Liver (tissue), 9 donors: ENCODE measurements around the gene ZNF717. TPM values are rescaled to one million over a fixed set of nuclear protein-coding genes. Genes with fewer than 3 reads are reported as not detected.
A peak's percentile ranks its signal among the peaks of the same experiment; 100 is the strongest.

Experiments
- DNase-seq: peaks from one replicate; pipeline ENCODE4 v3.0.0-alpha.2; 2017; ENCODE audit warnings: low spot score
- H3K27ac ChIP-seq, 2 donors: one replicate each; pipeline ENCODE4 v1.7.0; 2013; ENCODE audit warnings: inconsistent platforms in 2 of 2, low read length in 2 of 2, control low read depth in 1 of 2, low read depth in 1 of 2, mild to moderate bottlenecking in 1 of 2
- H3K27me3 ChIP-seq, 4 donors: one replicate each; pipeline versions ENCODE4 v1.6.1 to v1.7.0; 2013; ENCODE audit warnings: low read length in 3 of 4, inconsistent platforms in 1 of 4, mild to moderate bottlenecking in 1 of 4, moderate library complexity in 1 of 4; ENCODE audit not compliant: control insufficient read depth in 4 of 4, insufficient read depth in 4 of 4
- H3K36me3 ChIP-seq, 4 donors: one replicate each; pipeline versions ENCODE4 v1.6.1 to v1.7.0; 2013; ENCODE audit warnings: low read length in 3 of 4, mild to moderate bottlenecking in 3 of 4, low read depth in 1 of 4, moderate library complexity in 1 of 4; ENCODE audit not compliant: control insufficient read depth in 4 of 4, insufficient read depth in 3 of 4
- H3K4me1 ChIP-seq, 4 donors: one replicate each; pipeline versions ENCODE4 v1.6.1 to v1.7.0; 2013; ENCODE audit warnings: low read length in 3 of 4, mild to moderate bottlenecking in 3 of 4, moderate library complexity in 1 of 4; ENCODE audit not compliant: control insufficient read depth in 4 of 4, insufficient read depth in 4 of 4
- H3K4me3 ChIP-seq, 3 donors: one replicate each; pipeline versions ENCODE4 v1.6.1 to v1.7.0; 2013; ENCODE audit warnings: low read length in 3 of 3, control low read depth in 1 of 3, low read depth in 1 of 3, mild to moderate bottlenecking in 1 of 3
- H3K9ac ChIP-seq, 2 donors: one replicate each; pipeline ENCODE4 v1.7.0; 2013; ENCODE audit warnings: low read length in 2 of 2, mild to moderate bottlenecking in 2 of 2, moderate library complexity in 2 of 2, control low read depth in 1 of 2, low read depth in 1 of 2
- H3K9me3 ChIP-seq, 4 donors: one replicate each; pipeline versions ENCODE4 v1.6.1 to v1.7.0; 2013; ENCODE audit warnings: low read length in 3 of 4; ENCODE audit not compliant: control insufficient read depth in 4 of 4
- EGR1 ChIP-seq, 2 donors: IDR thresholded peaks; 2 replicates each; pipeline ENCODE4 v1.6.1; 2016 to 2018; ENCODE audit warnings: antibody characterized with exemption in 2 of 2, low read depth in 2 of 2
- FOXA1 ChIP-seq: IDR thresholded peaks from 2 replicates; pipeline ENCODE4 v1.6.1; 2016; ENCODE audit warnings: antibody characterized with exemption
- FOXA2 ChIP-seq: IDR thresholded peaks from 2 replicates; pipeline ENCODE4 v1.6.1; 2016; ENCODE audit warnings: antibody characterized with exemption
- GABPA ChIP-seq, 2 donors: IDR thresholded peaks in 1 of 2; conservative IDR thresholded peaks in 1 of 2; 2 replicates each; pipeline ENCODE4 v1.6.1; 2016; ENCODE audit warnings: antibody characterized with exemption in 2 of 2, mild to moderate bottlenecking in 1 of 2, moderate library complexity in 1 of 2
- HNF4A ChIP-seq, 2 donors: conservative IDR thresholded peaks; 2 replicates each; pipeline ENCODE4 v1.6.1; 2016; ENCODE audit warnings: antibody characterized with exemption in 2 of 2, mild to moderate bottlenecking in 2 of 2
- HNF4G ChIP-seq: IDR thresholded peaks from 2 replicates; pipeline ENCODE4 v1.6.1; 2016; ENCODE audit warnings: antibody characterized with exemption
- NR2F2 ChIP-seq: IDR thresholded peaks from 2 replicates; pipeline ENCODE4 v1.6.1; 2016; ENCODE audit warnings: antibody characterized with exemption
- RAD21 ChIP-seq, 2 donors: IDR thresholded peaks; 2 replicates each; pipeline ENCODE4 v1.6.1; 2016; ENCODE audit warnings: antibody characterized with exemption in 2 of 2, mild to moderate bottlenecking in 2 of 2
- RXRA ChIP-seq, 2 donors: IDR thresholded peaks; 2 replicates each; pipeline ENCODE4 v1.6.1; 2017 to 2018; ENCODE audit warnings: antibody characterized with exemption in 2 of 2, mild to moderate bottlenecking in 1 of 2
- SP1 ChIP-seq: IDR thresholded peaks from 2 replicates; pipeline ENCODE4 v1.6.1; 2018; ENCODE audit warnings: antibody characterized with exemption, mild to moderate bottlenecking
- TAF1 ChIP-seq: conservative IDR thresholded peaks from 2 replicates; pipeline ENCODE4 v1.6.1; 2016; ENCODE audit warnings: antibody characterized with exemption, mild to moderate bottlenecking
- YY1 ChIP-seq: IDR thresholded peaks from 2 replicates; pipeline ENCODE4 v1.6.1; 2016; ENCODE audit warnings: antibody characterized with exemption, mild to moderate bottlenecking
- WGBS: extraction: QIAGEN DNeasy Blood & Tissue Kit; methylation state at CpG from one replicate; pipeline ENCODE4 v1.1.7; 2013; 5-methylcytosine and 5-hydroxymethylcytosine counted together
- polyA plus RNA-seq, 2 donors: library from polyadenylated mRNA; stranded (reverse) in 1 of 2; unstranded in 1 of 2; fragments of 200-250 nt in 1 of 2; fragments of >200 nt in 1 of 2; fragmentation: Nextera tagmentation in 1 of 2; extraction: Ambion mirVana in 1 of 2; gene quantifications; one replicate each; pipeline versions ENCODE4 v1.2.1 to v1.2.3, GENCODE V29; 2013 to 2015
- total RNA-seq, 2 donors: library from RNA; depleted of rRNA; stranded (reverse); fragments of >200 nt; gene quantifications; one replicate each; pipeline ENCODE4 v1.2.3, GENCODE V29; 2014
- TF ChIP-seq, protein P1 (sequence below): IDR thresholded peaks from 2 replicates; pipeline ENCODE4 v1.6.1; 2016; ENCODE audit warnings: antibody characterized with exemption, mild to moderate bottlenecking
- TF ChIP-seq, protein P2 (sequence below): fragments of 150-350 bp; IDR thresholded peaks from 2 replicates; pipeline ENCODE4 v1.5.1; 2017; ENCODE audit warnings: improper control_type of control experiment, low read depth, low read length; ENCODE audit not compliant: missing input control
- TF ChIP-seq, protein P3 (sequence below): IDR thresholded peaks from 2 replicates; pipeline ENCODE4 v1.6.1; 2016; ENCODE audit warnings: antibody characterized with exemption
- TF ChIP-seq, protein P4 (sequence below): IDR thresholded peaks from 2 replicates; pipeline ENCODE4 v1.6.1; 2016; ENCODE audit warnings: antibody characterized with exemption
- donor health status: healthy.
- donor health status: healthy.
- donor health status: healthy.
- donor health status: healthy.
- donor health status: healthy.

ZNF717 gene
- total and polyA plus RNA-seq, 4 donors = 2.0 to 7.7 (median 6.6) TPM

DNA sequence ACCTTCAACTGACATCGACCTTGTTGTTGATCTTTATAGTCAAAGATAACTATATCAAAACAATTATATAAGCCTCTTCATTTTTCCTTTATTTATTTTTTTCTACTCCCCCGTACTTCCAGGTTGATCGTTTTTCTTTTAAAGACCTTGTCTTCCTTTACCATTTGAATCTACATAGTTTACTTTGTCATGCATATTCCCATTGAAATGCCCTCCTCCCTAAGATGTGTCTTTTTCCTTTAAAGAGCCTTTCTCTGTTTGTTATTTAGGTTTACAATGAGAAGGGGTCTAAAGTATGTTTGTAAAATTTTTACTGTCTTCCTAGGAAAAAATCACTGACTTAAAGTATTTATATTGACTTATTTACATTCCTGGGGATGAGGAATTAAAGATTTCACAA, 29.4 kb upstream of the ZNF717 start:
- H3K36me3 ChIP-seq = no peaks in the 10 kb centered on the region
- WGBS = 43% methylated on average over 3 of the region's 3 CpGs
- no peaks in the 10 kb centered on the region for H3K9me3 ChIP-seq
- no peak for DNase-seq
- H3K9ac ChIP-seq = no peak overlapping the region
- H3K27me3 ChIP-seq = no peaks in the 10 kb centered on the region
- no peak overlapping the region for H3K27ac ChIP-seq
- no peak overlapping the region for H3K4me3 ChIP-seq
- TF ChIP-seq HNF4G = no peak
- TF ChIP-seq TAF1 = no peak
- TF ChIP-seq FOXA2 = no peak
- no peak for TF ChIP-seq FOXA1
- no peak for TF ChIP-seq RAD21 (IDR thresholded peaks at IDR 0.05)
- TF ChIP-seq NR2F2 = no peak
- TF ChIP-seq, protein P1, sequence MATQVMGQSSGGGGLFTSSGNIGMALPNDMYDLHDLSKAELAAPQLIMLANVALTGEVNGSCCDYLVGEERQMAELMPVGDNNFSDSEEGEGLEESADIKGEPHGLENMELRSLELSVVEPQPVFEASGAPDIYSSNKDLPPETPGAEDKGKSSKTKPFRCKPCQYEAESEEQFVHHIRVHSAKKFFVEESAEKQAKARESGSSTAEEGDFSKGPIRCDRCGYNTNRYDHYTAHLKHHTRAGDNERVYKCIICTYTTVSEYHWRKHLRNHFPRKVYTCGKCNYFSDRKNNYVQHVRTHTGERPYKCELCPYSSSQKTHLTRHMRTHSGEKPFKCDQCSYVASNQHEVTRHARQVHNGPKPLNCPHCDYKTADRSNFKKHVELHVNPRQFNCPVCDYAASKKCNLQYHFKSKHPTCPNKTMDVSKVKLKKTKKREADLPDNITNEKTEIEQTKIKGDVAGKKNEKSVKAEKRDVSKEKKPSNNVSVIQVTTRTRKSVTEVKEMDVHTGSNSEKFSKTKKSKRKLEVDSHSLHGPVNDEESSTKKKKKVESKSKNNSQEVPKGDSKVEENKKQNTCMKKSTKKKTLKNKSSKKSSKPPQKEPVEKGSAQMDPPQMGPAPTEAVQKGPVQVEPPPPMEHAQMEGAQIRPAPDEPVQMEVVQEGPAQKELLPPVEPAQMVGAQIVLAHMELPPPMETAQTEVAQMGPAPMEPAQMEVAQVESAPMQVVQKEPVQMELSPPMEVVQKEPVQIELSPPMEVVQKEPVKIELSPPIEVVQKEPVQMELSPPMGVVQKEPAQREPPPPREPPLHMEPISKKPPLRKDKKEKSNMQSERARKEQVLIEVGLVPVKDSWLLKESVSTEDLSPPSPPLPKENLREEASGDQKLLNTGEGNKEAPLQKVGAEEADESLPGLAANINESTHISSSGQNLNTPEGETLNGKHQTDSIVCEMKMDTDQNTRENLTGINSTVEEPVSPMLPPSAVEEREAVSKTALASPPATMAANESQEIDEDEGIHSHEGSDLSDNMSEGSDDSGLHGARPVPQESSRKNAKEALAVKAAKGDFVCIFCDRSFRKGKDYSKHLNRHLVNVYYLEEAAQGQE = no peak
- TF ChIP-seq, protein P2, sequence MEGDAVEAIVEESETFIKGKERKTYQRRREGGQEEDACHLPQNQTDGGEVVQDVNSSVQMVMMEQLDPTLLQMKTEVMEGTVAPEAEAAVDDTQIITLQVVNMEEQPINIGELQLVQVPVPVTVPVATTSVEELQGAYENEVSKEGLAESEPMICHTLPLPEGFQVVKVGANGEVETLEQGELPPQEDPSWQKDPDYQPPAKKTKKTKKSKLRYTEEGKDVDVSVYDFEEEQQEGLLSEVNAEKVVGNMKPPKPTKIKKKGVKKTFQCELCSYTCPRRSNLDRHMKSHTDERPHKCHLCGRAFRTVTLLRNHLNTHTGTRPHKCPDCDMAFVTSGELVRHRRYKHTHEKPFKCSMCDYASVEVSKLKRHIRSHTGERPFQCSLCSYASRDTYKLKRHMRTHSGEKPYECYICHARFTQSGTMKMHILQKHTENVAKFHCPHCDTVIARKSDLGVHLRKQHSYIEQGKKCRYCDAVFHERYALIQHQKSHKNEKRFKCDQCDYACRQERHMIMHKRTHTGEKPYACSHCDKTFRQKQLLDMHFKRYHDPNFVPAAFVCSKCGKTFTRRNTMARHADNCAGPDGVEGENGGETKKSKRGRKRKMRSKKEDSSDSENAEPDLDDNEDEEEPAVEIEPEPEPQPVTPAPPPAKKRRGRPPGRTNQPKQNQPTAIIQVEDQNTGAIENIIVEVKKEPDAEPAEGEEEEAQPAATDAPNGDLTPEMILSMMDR = no peak
- TF ChIP-seq RXRA (IDR thresholded peaks at IDR 0.05) = no peak
- TF ChIP-seq HNF4A (conservative IDR thresholded peaks at IDR 0.05) = no peak
- TF ChIP-seq, protein P3, sequence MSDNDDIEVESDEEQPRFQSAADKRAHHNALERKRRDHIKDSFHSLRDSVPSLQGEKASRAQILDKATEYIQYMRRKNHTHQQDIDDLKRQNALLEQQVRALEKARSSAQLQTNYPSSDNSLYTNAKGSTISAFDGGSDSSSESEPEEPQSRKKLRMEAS = no peak
- no peak for TF ChIP-seq YY1
- TF ChIP-seq, protein P4, sequence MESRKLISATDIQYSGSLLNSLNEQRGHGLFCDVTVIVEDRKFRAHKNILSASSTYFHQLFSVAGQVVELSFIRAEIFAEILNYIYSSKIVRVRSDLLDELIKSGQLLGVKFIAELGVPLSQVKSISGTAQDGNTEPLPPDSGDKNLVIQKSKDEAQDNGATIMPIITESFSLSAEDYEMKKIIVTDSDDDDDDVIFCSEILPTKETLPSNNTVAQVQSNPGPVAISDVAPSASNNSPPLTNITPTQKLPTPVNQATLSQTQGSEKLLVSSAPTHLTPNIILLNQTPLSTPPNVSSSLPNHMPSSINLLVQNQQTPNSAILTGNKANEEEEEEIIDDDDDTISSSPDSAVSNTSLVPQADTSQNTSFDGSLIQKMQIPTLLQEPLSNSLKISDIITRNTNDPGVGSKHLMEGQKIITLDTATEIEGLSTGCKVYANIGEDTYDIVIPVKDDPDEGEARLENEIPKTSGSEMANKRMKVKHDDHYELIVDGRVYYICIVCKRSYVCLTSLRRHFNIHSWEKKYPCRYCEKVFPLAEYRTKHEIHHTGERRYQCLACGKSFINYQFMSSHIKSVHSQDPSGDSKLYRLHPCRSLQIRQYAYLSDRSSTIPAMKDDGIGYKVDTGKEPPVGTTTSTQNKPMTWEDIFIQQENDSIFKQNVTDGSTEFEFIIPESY = no peak
- no peak for TF ChIP-seq EGR1 (IDR thresholded peaks at IDR 0.05; ENCODE audit: low read depth in 2 of 2)
- TF ChIP-seq GABPA (IDR thresholded peaks at IDR 0.05 in 1 of 2, conservative IDR thresholded peaks at IDR 0.05 in 1 of 2) = no peak
- no peak for TF ChIP-seq SP1
- no peaks in the 10 kb centered on the region for H3K4me1 ChIP-seq

DNA sequence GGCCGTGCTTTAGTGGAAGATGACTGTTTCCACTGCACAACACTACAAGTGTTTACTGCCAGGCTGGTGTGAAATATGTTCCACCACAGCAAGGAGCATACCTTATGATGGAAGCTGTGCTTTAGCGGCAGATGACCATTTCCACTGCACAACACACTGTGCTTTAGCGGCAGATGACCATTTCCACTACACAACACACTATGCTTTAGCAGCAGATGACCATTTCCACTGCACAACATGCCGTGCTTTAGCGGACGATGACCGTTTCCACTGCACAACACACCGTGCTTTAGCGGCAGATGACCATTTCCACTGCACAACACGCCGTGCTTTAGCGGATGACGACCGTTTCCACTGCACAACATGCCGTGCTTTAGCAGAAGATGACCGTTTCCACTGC, 2.8 kb downstream of the ZNF717 start:
- WGBS = 96% methylated on average over 16 of the region's 16 CpGs
- Histone ChIP-seq H3K9me3 (peaks cover 2 to 22% (median 14%) of the 10 kb centered on the region in 4 donors), H3K9ac (no peak overlapping the region), H3K4me1 (peaks cover 0 to 5% (median 1%) of the 10 kb centered on the region in 4 donors), H3K36me3 (peaks cover 0 to 35% (median 25%) of the 10 kb centered on the region in 4 donors), H3K27ac (no peak overlapping the region), H3K27me3 (no peaks in the 10 kb centered on the region), H3K4me3 (peak overlapping the region in 2 of 3 donors; percentile 4 to 44)
- no peak for TF ChIP-seq FOXA1
- no peak for DNase-seq
